ENCODE data around the gene MGRN1.

Gene MGRN1

DNA sequence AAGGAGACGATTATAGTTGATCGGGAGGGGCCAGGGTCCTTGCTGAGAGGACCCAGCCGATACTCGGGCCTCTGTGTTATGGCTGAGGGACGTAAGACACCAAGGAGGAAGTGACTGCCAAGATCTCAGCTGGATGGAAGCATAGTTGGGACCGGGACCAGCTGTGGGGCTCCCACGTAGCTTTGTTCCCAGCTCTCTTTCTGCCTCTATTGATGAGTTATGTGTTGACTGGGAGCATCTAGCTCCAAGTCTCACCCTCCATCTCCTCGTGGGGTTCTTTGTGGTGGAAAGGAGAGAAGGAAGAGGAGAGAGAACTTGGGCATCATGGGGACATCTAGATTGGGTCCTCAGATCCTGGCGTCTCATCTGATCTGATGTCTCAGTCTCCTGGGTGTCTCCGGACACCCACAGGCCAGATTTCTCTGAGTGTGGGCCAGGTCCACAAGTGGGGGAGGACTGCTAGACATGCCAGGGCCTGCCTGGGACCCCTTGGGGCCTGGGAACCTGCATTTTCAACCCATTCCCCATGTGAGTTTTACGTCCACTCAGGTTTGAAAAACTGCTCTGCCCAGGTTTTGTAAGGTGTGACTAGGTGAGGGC, 1.0 kb downstream of the MGRN1 start:
- TF ChIP-seq GATA3 (IDR thresholded peaks at IDR 0.05; ENCODE audit: low read depth, low read length) (no peak), GATA2 (IDR thresholded peaks at IDR 0.05; ENCODE audit: low read depth, low read length) (no peak)

DNA sequence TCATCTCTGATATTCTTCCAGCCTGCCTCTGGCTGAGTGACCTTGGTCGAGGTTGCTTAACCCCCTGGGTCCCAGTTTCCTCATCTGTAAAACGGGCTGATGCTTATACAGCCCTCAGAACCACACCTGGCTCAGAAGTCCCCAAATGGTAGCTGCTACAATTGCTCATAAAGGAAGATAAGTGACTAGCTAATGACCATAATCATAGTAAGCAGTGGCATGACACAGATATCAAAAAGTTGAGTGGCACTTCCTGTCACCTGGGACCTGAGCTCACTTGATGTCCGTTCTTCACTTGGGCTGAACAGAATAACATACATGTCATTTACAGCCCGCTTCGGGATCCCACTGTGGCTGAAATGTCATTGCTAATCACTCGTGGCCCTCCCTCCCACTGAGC, 1.8 kb downstream of the MGRN1 start:
- no peak for TF ChIP-seq GATA2 (IDR thresholded peaks at IDR 0.05; ENCODE audit: low read depth, low read length)
- TF ChIP-seq GATA3 (IDR thresholded peaks at IDR 0.05; ENCODE audit: low read depth, low read length): no peak

DNA sequence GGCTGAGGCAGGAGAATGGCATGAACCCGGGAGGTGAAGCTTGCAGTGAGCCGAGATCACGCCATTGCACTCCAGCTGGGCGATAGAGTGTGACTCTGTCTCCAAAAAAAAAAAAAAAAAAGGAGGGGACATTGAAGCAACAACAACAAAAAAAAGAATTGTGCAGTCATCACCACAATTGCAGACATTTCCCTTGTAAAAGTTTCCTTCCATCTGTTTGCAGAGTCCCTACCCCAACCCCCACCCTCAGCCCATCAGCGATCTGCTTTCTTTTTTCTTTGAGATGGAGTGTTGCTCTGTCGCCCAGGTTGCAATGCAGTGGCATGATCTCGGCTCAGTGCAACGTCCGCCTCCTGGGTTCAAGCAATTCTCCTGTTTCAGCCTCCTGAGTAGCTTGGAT, 3.7 kb downstream of the MGRN1 start:
- TF ChIP-seq GATA2 (IDR thresholded peaks at IDR 0.05; ENCODE audit: low read depth, low read length) (no peak), GATA3 (IDR thresholded peaks at IDR 0.05; ENCODE audit: low read depth, low read length) (no peak)

DNA sequence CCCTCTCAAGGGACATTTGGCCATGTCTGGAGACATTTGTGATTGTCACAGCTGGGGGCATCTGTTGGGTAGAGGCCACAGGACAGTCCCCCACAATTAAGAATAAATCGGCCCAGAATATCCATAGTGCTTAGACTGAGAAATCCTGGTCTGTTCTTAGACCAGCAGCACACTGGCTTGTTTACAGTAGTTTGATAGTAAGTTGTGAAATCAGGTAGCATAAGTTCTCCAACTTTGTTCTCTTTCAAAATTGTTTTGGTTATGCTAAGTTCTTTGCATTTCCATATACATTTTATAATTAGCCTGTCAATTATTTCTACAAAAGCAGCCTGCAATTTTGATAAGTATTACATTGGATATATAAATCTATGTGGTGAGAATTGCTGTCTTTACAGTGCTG, 6.8 kb downstream of the MGRN1 start:
- TF ChIP-seq GATA3 (IDR thresholded peaks at IDR 0.05; ENCODE audit: low read depth, low read length) (no peak), GATA2 (IDR thresholded peaks at IDR 0.05; ENCODE audit: low read depth, low read length) (no peak)

DNA sequence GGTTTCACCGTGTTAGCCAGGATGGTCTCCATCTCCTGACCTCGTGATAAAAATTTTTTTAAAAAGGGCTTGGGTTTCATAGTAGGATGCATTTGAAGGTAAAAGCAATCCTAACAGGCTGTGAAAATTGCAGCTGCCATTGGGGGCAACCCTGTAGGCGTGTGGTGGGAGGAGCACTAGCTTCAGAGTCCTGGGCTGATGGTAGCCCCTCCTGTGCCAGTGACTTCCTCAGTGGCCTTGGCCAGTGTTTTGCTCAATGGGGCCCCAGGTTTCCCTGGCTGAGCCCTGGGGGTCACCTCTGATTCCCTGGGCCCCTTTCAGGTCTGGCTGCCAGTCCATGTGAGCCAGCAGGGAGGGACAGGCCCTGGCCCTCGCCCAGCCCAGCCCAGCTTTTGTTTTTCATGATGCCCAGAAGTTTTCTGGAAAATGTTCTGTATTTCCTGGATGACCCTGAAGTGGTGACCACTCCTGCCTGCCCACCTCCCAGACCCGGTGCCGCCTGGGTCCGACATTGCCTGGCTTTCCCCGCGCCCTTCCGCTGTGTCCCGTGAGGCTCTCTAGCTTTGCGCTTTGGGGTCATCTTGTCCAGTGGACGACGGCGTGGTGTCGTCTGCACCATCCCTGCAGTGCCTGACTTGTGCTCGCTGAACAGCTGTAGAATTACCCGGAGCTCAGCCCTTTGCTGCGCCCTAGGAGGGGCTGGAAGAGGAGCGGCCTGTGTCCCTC, 9.4 kb downstream of the MGRN1 start:
- no peak for TF ChIP-seq GATA2 (IDR thresholded peaks at IDR 0.05; ENCODE audit: low read depth, low read length)
- no peak for TF ChIP-seq GATA3 (IDR thresholded peaks at IDR 0.05; ENCODE audit: low read depth, low read length)

DNA sequence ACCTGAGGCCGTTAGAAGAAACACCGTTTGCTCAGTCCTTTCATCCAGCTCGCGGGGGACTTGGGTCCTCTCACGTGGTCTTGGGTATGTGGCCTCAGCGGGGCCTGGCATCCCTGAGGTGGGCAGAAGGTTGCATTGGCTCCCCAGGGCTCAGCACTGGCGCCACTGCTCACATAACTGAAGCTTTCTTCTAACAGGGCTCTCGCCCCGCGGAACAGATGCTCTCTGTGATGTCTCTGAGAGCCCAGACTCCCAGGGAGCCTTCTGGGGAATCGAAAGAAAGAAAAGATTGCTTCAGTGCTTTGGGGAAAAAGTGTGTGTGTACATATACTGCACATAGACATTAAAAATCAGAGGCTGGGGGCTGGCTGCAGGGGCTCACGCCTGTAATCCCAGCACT, 10.1 kb downstream of the MGRN1 start:
- TF ChIP-seq GATA3 (IDR thresholded peaks at IDR 0.05; ENCODE audit: low read depth, low read length) (no peak), GATA2 (IDR thresholded peaks at IDR 0.05; ENCODE audit: low read depth, low read length) (no peak)

DNA sequence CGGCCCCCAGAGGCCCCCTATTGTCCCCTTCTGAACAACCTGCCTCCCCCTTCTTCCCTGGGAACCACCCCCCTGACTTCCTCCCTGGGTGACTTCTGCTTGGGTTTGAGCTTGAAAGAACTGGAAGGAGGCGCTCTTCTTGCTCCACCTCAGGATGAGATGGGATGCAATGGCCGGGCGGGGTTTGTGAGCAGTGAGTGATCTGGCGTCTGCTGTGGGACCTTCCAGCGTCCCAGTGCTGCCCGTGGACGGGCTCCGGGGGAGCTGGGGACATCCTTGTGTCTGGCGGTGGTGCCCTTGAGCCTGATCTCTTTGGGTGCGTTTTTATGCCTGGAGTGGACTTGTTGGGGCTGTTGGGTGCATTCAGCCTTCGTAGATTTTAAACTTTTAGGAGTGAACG, 11.6 kb downstream of the MGRN1 start:
- no peak for TF ChIP-seq GATA3 (IDR thresholded peaks at IDR 0.05; ENCODE audit: low read depth, low read length)
- TF ChIP-seq GATA2 (IDR thresholded peaks at IDR 0.05; ENCODE audit: low read depth, low read length): no peak

DNA sequence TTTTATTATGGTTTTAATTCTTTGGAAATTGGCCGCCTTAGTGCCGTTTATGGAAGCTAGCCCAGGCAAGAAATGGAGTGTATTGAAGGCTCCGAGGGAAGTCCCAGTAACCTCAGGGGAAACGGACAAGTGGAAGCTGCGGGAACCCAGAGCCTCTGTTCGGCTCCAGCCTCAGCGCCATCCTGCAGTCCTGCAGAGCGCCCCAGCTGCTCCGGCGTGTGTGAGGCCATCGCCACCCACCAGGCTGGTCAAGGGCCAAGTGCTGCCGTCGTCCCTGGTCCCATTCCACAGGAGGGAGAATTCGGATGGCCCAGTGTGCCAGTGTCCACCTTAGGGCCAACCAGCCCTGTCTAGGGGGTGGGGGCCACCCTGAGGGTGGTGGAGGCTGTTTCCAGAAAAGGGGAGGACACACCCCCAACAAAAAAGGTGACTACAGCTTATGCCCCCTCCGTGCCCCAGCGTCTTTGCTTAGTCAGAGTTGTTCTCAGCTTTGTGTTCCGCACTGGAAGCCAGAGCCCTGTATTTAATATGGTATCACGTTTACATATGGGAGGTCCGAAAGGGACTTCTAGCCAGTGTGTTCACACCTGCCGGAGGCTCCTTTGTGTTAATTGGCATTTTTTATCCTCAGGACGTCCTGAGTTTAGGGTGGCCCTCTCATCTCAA, 13.0 kb downstream of the MGRN1 start:
- TF ChIP-seq GATA2 (IDR thresholded peaks at IDR 0.05; ENCODE audit: low read depth, low read length) (no peak), GATA3 (IDR thresholded peaks at IDR 0.05; ENCODE audit: low read depth, low read length) (no peak)

DNA sequence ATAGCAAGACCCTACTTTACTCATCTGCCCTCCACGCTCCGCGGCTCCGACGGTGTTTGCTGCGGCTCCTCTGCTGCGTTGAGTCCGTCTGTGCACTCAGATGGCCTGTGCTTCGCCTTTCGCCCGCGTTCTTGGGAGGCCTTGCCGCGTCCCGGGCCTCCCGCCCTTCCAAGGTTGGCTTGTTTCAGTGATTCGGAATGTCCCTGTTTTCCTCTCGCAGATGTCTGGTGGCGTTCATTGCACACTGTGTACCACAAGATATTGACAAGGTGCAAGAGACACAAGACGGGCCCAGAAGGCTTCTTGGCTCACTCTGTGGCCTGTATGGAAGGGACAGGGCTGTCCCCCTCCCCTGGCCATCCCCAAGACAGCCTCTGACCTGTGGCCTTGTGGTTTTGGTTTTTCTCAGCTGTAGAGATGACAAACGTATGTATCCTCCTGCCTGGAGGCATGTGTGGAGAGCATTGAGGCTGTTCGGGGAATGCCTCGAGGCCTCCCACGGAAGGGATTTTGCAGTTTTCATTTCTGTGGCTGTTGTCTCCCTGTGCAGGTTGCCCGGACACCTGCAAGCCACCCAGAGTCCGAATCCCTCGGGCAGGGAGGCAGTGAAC, 15.4 kb downstream of the MGRN1 start:
- TF ChIP-seq GATA3 (IDR thresholded peaks at IDR 0.05; ENCODE audit: low read depth, low read length) (no peak), GATA2 (IDR thresholded peaks at IDR 0.05; ENCODE audit: low read depth, low read length) (no peak)

DNA sequence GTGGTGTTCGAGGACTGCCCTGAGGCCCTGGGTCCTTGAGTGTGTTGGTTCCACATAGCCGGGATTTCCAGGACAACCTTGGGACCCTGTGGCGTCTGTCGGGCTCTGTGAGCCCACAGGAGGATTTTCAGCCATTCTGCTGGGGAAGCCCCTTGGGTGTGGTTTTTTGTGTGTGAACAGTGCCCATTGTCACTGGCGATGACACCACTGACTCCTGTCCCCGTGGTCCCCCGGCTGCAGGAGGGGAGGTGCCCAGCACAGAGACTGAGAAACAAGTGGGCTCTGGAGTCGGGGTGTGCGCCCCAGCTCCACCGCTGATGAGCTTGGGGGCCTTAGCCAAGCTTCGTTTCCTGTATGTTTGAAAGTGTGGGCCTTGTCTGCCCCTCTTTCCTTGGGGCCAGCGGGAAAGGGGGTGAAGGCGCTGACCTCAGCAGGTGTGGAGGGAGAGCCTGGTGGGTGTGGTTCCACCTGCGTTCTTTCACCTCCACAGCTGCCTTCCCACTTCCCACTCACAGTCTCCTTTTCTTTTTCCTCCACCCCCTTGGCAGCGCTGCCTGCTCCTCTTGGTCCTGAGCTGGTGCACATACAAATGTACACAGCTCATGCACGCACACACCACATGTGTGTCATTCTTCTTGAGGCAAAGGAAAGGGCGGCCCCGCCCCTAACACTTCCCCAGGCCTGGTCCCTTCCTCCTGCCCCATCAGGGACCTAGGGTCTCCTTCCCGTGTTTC, 16.1 kb downstream of the MGRN1 start:
- TF ChIP-seq GATA3 (IDR thresholded peaks at IDR 0.05; ENCODE audit: low read depth, low read length) (no peak), GATA2 (IDR thresholded peaks at IDR 0.05; ENCODE audit: low read depth, low read length) (no peak)

DNA sequence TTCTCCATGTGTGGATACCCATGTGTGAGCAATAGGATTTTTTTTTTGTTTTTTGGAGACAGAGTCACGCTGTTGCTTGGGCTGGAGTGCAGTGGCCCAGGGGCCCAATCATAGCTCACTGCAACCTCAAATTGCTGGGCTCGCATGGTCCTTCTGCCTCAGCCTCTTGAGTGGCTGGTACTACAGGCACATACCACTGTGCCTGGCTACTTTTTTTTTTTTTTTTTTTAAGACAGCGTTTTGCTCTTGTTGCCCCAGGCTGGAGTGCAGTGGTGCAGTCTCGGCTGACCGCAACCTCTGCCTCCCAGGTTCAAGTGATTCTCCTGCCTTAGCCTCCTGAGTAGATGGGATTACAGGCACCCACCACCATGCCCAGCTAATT, 16.7 kb downstream of the MGRN1 start:
- TF ChIP-seq GATA3 (IDR thresholded peaks at IDR 0.05; ENCODE audit: low read depth, low read length): no peak
- no peak for TF ChIP-seq GATA2 (IDR thresholded peaks at IDR 0.05; ENCODE audit: low read depth, low read length)

DNA sequence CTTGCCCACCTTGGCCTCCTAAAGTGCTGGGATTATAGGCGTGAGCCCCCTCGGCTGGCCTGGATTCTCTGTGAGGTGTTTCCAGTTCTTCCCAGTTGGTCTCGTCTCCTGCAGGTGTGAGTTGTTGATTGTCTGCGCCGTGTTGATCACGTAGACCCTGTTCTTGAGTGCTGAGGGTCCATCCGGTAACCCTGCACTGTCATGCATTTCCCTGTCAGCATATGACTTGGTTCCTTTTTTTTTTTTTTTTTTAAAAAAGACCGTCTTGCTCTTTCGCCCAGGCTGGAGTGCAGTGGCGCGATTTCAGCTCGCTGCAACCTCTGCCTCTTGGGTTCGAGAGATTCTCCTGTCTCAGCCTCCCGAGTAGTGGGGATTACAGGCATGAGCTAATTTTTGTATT, 17.3 kb downstream of the MGRN1 start:
- TF ChIP-seq GATA3 (IDR thresholded peaks at IDR 0.05; ENCODE audit: low read depth, low read length): no peak

DNA sequence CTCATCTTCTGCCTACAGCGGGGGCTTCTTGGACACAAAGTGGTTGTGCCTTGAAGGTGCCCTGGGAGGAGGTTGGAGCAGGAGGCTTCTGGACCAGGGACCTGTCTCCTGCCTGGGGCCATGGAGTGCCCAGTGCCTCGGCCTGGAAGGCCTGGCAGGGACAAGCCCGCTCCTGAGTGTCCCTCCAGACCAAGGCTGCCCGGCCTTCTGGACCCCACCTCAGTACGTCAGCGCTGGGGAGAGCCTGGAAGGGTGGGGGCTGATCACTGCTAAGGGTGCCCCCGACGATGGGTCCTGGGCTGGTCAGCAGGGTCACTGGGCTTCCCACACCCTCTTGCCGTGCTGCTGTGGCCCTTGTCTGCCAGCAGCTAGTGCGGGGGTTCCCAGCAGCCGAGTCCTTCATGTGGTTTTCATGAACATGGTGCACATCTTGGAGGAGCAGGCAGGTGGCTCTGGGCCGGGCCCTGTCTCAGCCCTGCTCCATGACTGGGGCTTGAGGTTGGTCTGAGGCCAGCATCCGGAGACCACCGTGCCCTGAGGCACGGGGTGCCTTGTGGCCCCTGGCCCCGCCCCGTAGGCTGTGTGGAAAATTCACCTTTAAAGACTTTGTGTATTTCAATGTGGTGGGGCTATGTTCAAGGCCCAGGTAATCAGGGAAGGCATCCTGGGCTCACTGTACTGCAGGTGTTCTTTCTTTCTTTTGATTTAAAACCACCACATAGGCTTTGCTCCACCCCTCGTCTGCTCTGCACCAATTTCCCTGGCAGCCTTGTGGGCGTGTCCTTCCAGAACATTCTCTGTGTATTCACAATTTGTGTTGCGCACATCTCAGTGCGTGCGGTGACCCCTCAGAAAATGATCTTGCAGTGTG, 22.4 kb downstream of the MGRN1 start:
- TF ChIP-seq GATA3 (IDR thresholded peaks at IDR 0.05; ENCODE audit: low read depth, low read length) (no peak), GATA2 (IDR thresholded peaks at IDR 0.05; ENCODE audit: low read depth, low read length) (no peak)
